ENCODE measurements around the gene RPN2. TPM values are rescaled to one million over a fixed set of nuclear protein-coding genes. Genes with fewer than 3 reads are reported as not detected.
A peak's percentile ranks its signal among the peaks of the same experiment; 100 is the strongest.

Gene RPN2
- total RNA-seq, 1 experiment from 2014 or later, result 234 TPM

GRCh38 chr20:37245216-37246150 lies 66.4 kb downstream of the RPN2 start:
- Histone ChIP-seq H4K91ac (ENCODE audit: insufficient read length, low read depth, low read length) (no peak overlapping the region), H3K79me1 (ENCODE audit: insufficient read depth, low read depth, low read length, poor library complexity, severe bottlenecking) (no peaks in the 10 kb centered on the region), H2AFZ (ENCODE audit: low read length) (no peak overlapping the region), H3K9me3 (ENCODE audit: control insufficient read depth, low read depth, low read length) (no peaks in the 10 kb centered on the region), H3K23ac (ENCODE audit: insufficient read length, low read depth, low read length) (no peak overlapping the region), H3K14ac (ENCODE audit: insufficient read depth, low read length) (no peak overlapping the region), H2AK5ac (ENCODE audit: insufficient read length, low read length) (no peak overlapping the region), H3K4me1 (ENCODE audit: insufficient read depth, low read length) (no peaks in the 10 kb centered on the region), H4K5ac (ENCODE audit: insufficient read length, low read depth, low read length) (no peak overlapping the region), H2BK5ac (ENCODE audit: insufficient read length, low read length) (no peak overlapping the region), H3T11ph (ENCODE audit: low read length) (no peak overlapping the region), H3K4ac (ENCODE audit: low read depth, low read length) (no peak overlapping the region), H3K18ac (ENCODE audit: insufficient read length, low read depth, low read length) (no peak overlapping the region), H2BK20ac (ENCODE audit: low read depth, low read length, poor library complexity, severe bottlenecking) (no peak overlapping the region), H3K27me3 (ENCODE audit: insufficient read depth, low read length) (no peaks in the 10 kb centered on the region), H3K9ac (ENCODE audit: extremely low read depth, insufficient read length, low read length) (no peak overlapping the region), H2BK12ac (ENCODE audit: insufficient read length, low read depth, low read length) (no peak overlapping the region), H4K8ac (replicated peaks; ENCODE audit: insufficient read length, low read depth, low read length) (no peak overlapping the region), H2BK15ac (ENCODE audit: low read depth, low read length) (no peak overlapping the region), H3K56ac (ENCODE audit: insufficient read length, low read depth, low read length) (no peak overlapping the region), H3K79me2 (ENCODE audit: insufficient read depth, low read length) (no peaks in the 10 kb centered on the region), H4K20me1 (ENCODE audit: control insufficient read depth, insufficient read depth, insufficient read length) (no peaks in the 10 kb centered on the region), H3K4me2 (ENCODE audit: insufficient read depth, insufficient read length, low read length) (no peak overlapping the region), H3K23me2 (ENCODE audit: insufficient read length, low read depth, low read length, poor library complexity, severe bottlenecking) (no peaks in the 10 kb centered on the region), H3K27ac (ENCODE audit: insufficient read length, low read depth, low read length) (no peak overlapping the region), H2BK120ac (ENCODE audit: low read depth, low read length, poor library complexity, severe bottlenecking) (no peak overlapping the region)
- H3K4me3 Mint-ChIP-seq, result 0 out of 5 replicates have a peak overlapping the region, but pooled peaks of 1 of the 2 experiments have one; percentile 6
- H3K4me1 Mint-ChIP-seq, result peaks cover 29 to 44% of the 10 kb centered on the region in 2 experiments
- TF ChIP-seq CTCF (conservative IDR thresholded peaks at IDR 0.05), result no peak
- H3K36me3 Mint-ChIP-seq (ENCODE audit: insufficient read depth in 1 of 3, low read depth in 3 of 3), result peaks cover 16 to 50% (median 35%) of the 10 kb centered on the region in 3 experiments
- H3K9me3 Mint-ChIP-seq, result no peaks in the 10 kb centered on the region
- no CpG with 5 or more reads among the region's 25 CpGs for WGBS (ENCODE audit: extremely low coverage, insufficient read length, low lambda C conversion rate)
- DNase-seq, result peak; percentile 50
- H3K27me3 Mint-ChIP-seq (ENCODE audit: low read depth), result no peaks in the 10 kb centered on the region; the same call in 1 of the 2 replicates
- peak overlapping the region; percentile 85 to 98 (median 92) for H3K27ac Mint-ChIP-seq
